GOT3 (cell line): Measurements from ENCODE around the gene DDRGK1.
"Not testable (repeated sequence)": the region's sequence is repeated elsewhere in the genome, so short reads cannot be mapped to it uniquely, and the experiment has no call there.

Experiments
- DNase-seq: peaks from one replicate; lab custom pipeline; 2025; ENCODE audit warnings: mixed read lengths; lab: John Stamatoyannopoulos, UW

The DDRGK1 gene

GRCh38 chr20:3215359-3215917 lies 11.0 kb upstream of the DDRGK1 start:
- not testable (repeated sequence) for DNase-seq

- DNase-seq, result no peak
These were observed 8.7 kb upstream of the DDRGK1 start for GRCh38 chr20:3213226-3213625.

GRCh38 chr20:3210346-3210745 lies 5.9 kb upstream of the DDRGK1 start:
- no peak for DNase-seq

GRCh38 chr20:3209946-3210317 lies 5.5 kb upstream of the DDRGK1 start:
- no peak for DNase-seq

GRCh38 chr20:3209257-3209945 lies 4.9 kb upstream of the DDRGK1 start, which contains the start of gene ITPA:
ITPA (plus strand) TSS chr20:3209498; CDS start chr20:3209552, 54 bp downstream.
- DNase-seq, result no peak

- DNase-seq, result no peak
These were observed 4.3 kb upstream of the DDRGK1 start for GRCh38 chr20:3208786-3209256.

GRCh38 chr20:3203315-3204123 lies 963 bp downstream of the DDRGK1 start:
- DNase-seq, result no peak

GRCh38 chr20:3202965-3203314 lies 1.5 kb downstream of the DDRGK1 start:
- DNase-seq, result no peak

- no peak for DNase-seq
These were observed 4.3 kb downstream of the DDRGK1 start for GRCh38 chr20:3199976-3200755.

GRCh38 chr20:3199206-3199605 lies 5.3 kb downstream of the DDRGK1 start:
- no peak for DNase-seq

GRCh38 chr20:3195590-3196237 lies 8.8 kb downstream of the DDRGK1 start:
- no peak for DNase-seq

- DNase-seq, result no peak
These were observed 9.7 kb downstream of the DDRGK1 start for GRCh38 chr20:3194617-3195280.

GRCh38 chr20:3193806-3194616 lies 10.5 kb downstream of the DDRGK1 start:
- no peak for DNase-seq

GRCh38 chr20:3192226-3193015 lies 12.1 kb downstream of the DDRGK1 start:
- no peak for DNase-seq

GRCh38 chr20:3190681-3191111 lies 13.8 kb downstream of the DDRGK1 start:
- no peak for DNase-seq

- no peak for DNase-seq
These were observed 14.8 kb downstream of the DDRGK1 start for GRCh38 chr20:3189561-3190131.

GRCh38 chr20:3188823-3189413 lies 15.6 kb downstream of the DDRGK1 start:
- no peak for DNase-seq

- not testable (repeated sequence) for DNase-seq
These were observed 16.6 kb downstream of the DDRGK1 start for GRCh38 chr20:3187861-3188260.
